Measurements from ENCODE around the gene WDR88.
A peak's percentile ranks its signal among the peaks of the same experiment; 100 is the strongest.
"Not testable (repeated sequence)": the region's sequence is repeated elsewhere in the genome, so short reads cannot be mapped to it uniquely, and the experiment has no call there.

Gene WDR88

DNA sequence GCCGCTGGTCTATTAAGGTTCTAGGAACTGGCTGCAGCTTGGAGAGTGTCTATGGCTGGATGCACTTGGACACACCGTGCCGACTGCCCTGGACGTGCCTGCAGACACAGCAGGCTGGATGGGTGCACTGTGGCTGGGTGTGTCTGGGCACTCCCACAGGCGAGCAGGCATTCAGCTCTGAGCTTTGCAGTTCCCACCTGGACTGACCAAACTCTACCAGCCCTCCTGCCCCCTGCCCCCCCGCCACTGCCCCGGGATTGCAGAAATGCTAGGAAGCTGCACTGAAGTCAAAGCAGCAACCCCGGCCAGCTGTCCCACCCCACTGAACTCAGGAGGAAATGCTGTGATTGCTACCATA, 55.2 kb downstream of the WDR88 start:
- Mint-ChIP-seq H3K27ac (no peak overlapping the region), H3K9me3 (no peaks in the 10 kb centered on the region), H3K36me3 (ENCODE audit: insufficient read depth) (no peaks in the 10 kb centered on the region), H3K27me3 (peaks cover 15 to 26% of the 10 kb centered on the region in 2 donors), H3K4me1 (ENCODE audit: low read depth in 2 of 2) (peaks cover 4 to 5% of the 10 kb centered on the region in 2 donors), H3K4me3 (no peak overlapping the region)
- DNase-seq (no peak), ATAC-seq (replicated peaks) (no peak)

DNA sequence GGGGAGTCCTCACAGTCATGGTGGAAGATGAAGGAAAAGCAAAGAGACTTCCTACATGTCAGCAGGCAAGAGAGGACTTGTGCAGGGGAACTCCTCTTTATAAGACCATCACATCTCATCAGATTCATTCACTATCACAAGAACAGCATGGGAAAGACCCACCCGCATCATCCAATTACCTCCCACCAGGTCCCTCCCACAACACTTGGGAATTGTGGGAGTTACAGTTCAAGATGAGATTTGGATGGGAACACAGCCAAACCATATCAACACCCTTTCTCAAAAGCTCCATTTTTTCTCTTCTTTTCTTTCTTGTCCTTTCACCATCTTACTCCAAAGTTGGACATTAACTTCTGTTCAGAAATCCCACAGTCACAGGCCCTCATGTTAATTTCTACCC, 57.5 kb downstream of the WDR88 start:
- H3K4me1 Mint-ChIP-seq (ENCODE audit: low read depth in 2 of 2), result peaks cover 5 to 6% of the 10 kb centered on the region in 2 donors
- ATAC-seq (replicated peaks), result no peak
- no peak overlapping the region for H3K27ac Mint-ChIP-seq
- H3K9me3 Mint-ChIP-seq, result no peaks in the 10 kb centered on the region
- peaks cover 32 to 44% of the 10 kb centered on the region in 2 donors for H3K27me3 Mint-ChIP-seq
- DNase-seq, result no peak
- H3K4me3 Mint-ChIP-seq, result no peak overlapping the region
- no peaks in the 10 kb centered on the region for H3K36me3 Mint-ChIP-seq (ENCODE audit: insufficient read depth)

DNA sequence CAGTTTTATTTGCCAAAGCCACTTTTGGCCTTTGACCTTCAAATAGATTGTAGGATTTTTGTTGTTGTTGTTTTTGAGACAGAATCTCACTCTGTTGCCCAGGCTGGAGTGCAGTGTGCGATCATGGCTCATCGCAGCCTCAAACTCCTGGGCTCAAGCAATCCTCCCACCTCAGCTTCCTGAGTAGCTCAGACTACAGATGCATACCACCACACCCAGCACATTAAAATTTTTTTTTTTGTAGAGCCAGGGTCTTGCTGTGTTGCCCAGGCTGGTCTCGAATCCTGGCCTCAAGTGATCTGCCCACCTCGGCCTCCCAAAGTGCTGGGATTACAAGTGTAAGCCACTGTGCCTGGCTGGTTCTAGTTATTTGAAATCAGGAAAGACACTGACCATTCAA, 59.2 kb downstream of the WDR88 start:
- not testable (repeated sequence) for H3K4me3 Mint-ChIP-seq; DNase-seq; ATAC-seq (replicated peaks); H3K36me3 Mint-ChIP-seq (ENCODE audit: insufficient read depth); H3K9me3 Mint-ChIP-seq; H3K4me1 Mint-ChIP-seq (ENCODE audit: low read depth in 2 of 2); H3K27ac Mint-ChIP-seq
- peaks cover 41 to 54% of the 10 kb centered on the region in 2 donors for H3K27me3 Mint-ChIP-seq

DNA sequence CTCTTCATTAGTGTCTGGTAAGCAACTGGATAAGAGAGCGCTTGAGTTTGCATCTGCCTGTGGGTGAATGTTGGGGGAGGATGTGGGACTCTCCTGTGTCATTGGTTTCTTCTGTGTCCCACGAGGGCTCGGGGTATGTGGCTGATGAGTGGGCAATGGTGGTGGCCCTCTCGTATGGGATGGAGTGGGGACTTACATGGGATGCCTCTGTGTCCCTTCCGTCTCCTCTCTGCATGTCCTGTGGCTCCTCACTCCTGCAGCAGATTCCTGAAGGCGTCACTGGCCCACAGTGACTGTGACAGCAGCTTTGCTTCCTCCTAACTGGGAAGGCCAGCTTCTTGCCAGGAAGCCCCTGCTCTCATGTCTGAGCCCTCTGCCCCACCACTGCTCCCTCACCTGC, 59.6 kb downstream of the WDR88 start:
- Mint-ChIP-seq H3K9me3 (no peaks in the 10 kb centered on the region), H3K4me1 (ENCODE audit: low read depth in 2 of 2) (peaks cover 0 to 2% of the 10 kb centered on the region in 2 donors), H3K4me3 (no peak overlapping the region), H3K27ac (no peak overlapping the region), H3K27me3 (peaks cover 41 to 58% of the 10 kb centered on the region in 2 donors), H3K36me3 (ENCODE audit: insufficient read depth) (no peaks in the 10 kb centered on the region)
- ATAC-seq (replicated peaks), result no peak
- no peak for DNase-seq

DNA sequence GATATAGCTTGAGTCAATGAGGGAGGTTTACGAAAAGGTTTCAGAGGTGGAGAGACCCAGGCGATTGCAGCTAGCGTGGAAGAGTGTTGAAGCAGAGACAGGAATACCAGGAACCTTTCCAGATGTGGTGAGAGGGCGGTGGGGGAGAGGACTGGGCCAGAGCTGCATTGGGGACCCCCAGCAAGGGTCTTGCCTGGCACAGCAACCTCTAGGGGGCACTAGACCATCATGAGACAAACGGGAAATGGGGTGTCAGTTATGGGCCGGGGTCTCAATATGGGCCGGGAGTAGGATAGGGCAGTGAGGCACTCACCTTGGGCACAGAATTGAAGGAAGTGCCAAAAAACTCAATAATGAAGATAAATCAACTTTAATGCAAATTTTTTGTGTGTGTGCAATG, 60.1 kb downstream of the WDR88 start:
- Mint-ChIP-seq H3K4me3 (no peak overlapping the region), H3K27ac (no peak overlapping the region), H3K27me3 (peaks cover 41 to 63% of the 10 kb centered on the region in 2 donors), H3K4me1 (ENCODE audit: low read depth in 2 of 2) (peaks cover 0 to 3% of the 10 kb centered on the region in 2 donors), H3K36me3 (ENCODE audit: insufficient read depth) (no peaks in the 10 kb centered on the region), H3K9me3 (no peaks in the 10 kb centered on the region)
- ATAC-seq (replicated peaks) (no peak), DNase-seq (no peak)

DNA sequence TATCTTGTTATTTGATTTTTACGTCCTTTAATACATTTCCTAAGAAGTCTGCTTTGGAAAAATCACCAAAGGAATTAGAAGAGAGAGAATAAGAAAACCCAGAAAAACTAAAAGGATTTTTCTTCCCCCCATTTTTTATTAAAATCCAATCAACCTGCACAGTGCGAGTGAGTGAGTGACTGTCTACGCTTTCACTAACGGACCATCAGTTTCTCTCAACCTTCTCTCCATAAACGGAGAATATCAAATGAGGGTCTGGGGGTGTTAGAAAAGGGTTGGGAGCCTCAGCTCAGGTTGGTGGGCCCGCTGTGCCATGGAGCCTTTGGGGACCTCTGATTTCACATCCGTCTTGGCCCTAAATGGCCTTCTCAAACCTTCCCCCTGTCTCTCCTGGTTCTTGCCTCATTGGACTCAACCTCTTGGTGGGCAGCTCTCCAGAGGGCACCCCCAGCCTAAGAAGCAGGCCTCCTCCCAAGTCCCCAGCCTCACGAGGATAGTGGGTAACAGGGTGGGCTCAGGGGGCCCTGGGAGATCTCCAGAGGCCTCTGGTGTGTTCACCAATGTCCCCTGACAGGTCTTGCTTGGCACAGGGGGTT, 61.5 kb downstream of the WDR88 start:
- no peak for DNase-seq
- Mint-ChIP-seq H3K36me3 (ENCODE audit: insufficient read depth) (no peaks in the 10 kb centered on the region), H3K27ac (no peak overlapping the region), H3K9me3 (no peaks in the 10 kb centered on the region), H3K4me1 (ENCODE audit: low read depth in 2 of 2) (peaks cover 0 to 5% of the 10 kb centered on the region in 2 donors), H3K4me3 (peak overlapping the region; percentile 31 to 66), H3K27me3 (peaks cover 41 to 68% of the 10 kb centered on the region in 2 donors)
- ATAC-seq (replicated peaks), result no peak

DNA sequence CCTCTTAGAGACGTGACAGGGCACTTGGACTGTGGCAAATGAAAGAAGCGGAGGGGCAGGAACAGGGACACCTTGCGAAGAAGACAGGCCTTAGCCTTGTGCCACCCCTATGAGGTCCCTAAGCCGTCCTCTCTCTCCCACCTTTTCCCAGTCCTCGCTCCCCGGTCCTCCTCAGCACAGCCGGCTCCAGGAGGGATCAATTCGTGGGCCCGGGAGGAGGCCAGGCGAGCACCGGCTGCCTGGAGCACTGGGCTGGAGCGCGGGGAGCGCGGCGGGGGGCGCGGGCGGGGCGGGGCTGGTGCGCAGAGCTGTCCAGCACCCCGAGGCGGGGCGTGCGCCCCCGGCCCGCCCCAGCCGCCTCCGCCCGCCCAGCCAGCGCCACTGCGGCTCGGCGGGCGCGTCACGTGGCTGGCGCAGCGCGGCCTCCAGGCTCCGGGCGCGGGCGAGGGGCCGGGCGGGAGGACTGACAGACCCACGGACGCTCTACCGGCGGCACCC, 62.0 kb downstream of the WDR88 start, which contains the start of gene LRP3:
Gene LRP3, plus strand, starts transcription at position 466 of the 498 bp plus-strand sequence. CDS start 456 bp downstream, outside the sequence.
- Mint-ChIP-seq H3K36me3 (ENCODE audit: insufficient read depth) (no peaks in the 10 kb centered on the region), H3K27ac (no peak within 1 kb of the TSS), H3K27me3 (peaks cover 41 to 68% of the 10 kb centered on the region in 2 donors), H3K9me3 (no peaks in the 10 kb centered on the region), H3K4me1 (ENCODE audit: low read depth in 2 of 2) (peaks cover 0 to 5% of the 10 kb centered on the region in 2 donors), H3K4me3 (peak within 1 kb of the TSS; percentile 31 to 66)
- DNase-seq (no peak), ATAC-seq (replicated peaks) (no peak)

DNA sequence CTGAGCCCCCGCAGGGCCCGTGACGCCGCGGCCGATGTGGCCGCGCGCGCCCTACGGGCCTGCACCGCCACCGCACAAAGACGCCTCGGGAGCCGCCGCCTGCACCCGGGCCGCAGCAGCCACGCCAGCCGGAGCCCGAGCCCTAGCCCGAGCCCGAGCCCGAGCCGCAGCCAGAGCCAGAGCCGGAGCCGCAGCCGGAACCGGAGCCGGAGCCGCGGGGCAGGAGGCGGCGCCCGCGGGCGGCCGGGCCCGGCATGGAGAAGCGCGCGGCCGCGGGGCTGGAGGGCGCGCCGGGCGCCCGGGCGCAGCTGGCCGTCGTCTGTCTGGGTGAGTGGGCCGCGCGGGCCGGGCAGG, 62.6 kb downstream of the WDR88 start:
- Mint-ChIP-seq H3K27ac (no peak overlapping the region), H3K9me3 (no peaks in the 10 kb centered on the region), H3K27me3 (peaks cover 41 to 68% of the 10 kb centered on the region in 2 donors), H3K4me1 (ENCODE audit: low read depth in 2 of 2) (peaks cover 0 to 5% of the 10 kb centered on the region in 2 donors), H3K4me3 (no peak overlapping the region), H3K36me3 (ENCODE audit: insufficient read depth) (no peaks in the 10 kb centered on the region)
- peak; percentile 19 for ATAC-seq (replicated peaks)
- no peak for DNase-seq

DNA sequence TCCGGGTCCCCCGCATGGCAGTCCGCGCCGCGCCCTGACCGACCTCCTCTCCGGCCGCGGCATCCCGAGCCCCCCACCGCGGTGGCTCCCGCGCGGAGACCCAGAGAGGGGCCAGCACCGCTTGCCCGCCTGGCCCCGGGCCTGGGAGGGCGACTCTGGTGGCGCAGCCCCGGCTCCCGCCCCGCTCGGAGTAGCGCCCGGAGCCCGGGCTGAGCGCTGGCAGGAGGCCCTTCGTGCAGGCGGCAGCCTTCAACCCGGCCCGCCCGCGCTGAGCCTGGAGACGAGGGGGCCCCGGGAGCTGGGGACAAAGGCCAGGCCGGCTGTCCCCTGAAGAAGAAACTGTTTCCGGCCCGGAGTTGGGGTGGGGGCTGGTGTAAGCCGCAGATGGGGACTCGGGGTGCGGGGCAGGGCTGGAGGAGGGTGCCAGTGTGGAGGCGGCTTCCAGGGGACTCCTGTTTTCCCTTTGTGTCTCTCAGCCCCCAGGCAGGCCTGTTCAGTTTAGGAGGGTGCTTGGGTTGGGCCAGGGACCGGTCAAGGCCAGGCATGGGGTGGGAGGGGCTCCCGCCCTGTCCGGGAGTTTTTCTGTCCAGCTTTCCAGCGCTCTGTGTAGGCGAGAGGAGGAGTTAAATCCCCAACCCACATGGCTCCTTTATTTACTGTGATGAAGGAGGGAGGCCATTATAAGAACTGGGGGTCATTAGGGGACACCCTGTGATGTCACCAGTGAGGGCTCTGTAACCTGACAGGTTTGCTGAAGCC, 63.2 kb downstream of the WDR88 start:
- Mint-ChIP-seq H3K4me1 (ENCODE audit: low read depth in 2 of 2) (peaks cover 0 to 5% of the 10 kb centered on the region in 2 donors), H3K36me3 (ENCODE audit: insufficient read depth) (no peaks in the 10 kb centered on the region), H3K9me3 (no peaks in the 10 kb centered on the region), H3K27ac (no peak overlapping the region), H3K4me3 (peak overlapping the region in 1 of 2 donors; percentile 23), H3K27me3 (peaks cover 41 to 63% of the 10 kb centered on the region in 2 donors)
- DNase-seq (no peak), ATAC-seq (replicated peaks) (no peak)

DNA sequence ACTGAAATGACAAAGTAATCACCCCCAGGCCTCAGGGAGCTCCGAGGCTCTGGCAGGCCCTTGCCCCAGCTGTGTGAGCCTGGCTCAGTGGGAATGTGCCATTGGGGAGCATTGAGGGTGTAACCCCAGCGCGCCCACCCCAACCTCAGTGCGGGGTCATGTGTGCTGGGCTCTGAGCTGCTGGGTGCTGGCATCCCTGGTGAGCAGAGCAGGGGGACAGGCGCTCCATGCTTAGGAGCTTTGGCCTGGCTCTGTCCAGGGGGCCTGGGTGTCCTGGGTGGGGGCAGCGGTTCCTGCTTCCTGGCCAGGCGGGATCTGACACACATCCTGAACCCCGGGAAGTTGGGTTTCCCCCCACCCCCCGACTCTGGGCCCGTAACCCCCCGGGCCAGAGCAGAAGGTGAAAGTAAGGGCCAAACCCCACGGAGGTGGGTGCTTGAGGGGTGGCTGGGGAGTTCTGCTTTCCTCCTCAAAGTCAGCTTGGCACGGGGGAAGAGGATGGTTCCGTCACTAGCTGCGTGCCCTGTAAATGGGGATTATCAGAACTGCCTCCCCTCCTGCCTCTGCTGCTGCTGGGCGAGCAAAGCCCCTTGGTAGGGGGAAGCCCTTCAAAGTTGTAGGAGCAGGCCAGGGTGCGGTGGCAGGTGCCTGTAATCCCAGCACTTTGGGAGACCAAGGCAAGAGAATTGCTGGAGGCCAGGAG, 63.9 kb downstream of the WDR88 start:
- Mint-ChIP-seq H3K27me3 (peaks cover 35 to 55% of the 10 kb centered on the region in 2 donors), H3K36me3 (ENCODE audit: insufficient read depth) (no peaks in the 10 kb centered on the region), H3K4me3 (peak overlapping the region in 1 of 2 donors; percentile 23), H3K9me3 (no peaks in the 10 kb centered on the region), H3K27ac (no peak overlapping the region), H3K4me1 (ENCODE audit: low read depth in 2 of 2) (peaks cover 0 to 5% of the 10 kb centered on the region in 2 donors)
- ATAC-seq (replicated peaks) (no peak), DNase-seq (no peak)

DNA sequence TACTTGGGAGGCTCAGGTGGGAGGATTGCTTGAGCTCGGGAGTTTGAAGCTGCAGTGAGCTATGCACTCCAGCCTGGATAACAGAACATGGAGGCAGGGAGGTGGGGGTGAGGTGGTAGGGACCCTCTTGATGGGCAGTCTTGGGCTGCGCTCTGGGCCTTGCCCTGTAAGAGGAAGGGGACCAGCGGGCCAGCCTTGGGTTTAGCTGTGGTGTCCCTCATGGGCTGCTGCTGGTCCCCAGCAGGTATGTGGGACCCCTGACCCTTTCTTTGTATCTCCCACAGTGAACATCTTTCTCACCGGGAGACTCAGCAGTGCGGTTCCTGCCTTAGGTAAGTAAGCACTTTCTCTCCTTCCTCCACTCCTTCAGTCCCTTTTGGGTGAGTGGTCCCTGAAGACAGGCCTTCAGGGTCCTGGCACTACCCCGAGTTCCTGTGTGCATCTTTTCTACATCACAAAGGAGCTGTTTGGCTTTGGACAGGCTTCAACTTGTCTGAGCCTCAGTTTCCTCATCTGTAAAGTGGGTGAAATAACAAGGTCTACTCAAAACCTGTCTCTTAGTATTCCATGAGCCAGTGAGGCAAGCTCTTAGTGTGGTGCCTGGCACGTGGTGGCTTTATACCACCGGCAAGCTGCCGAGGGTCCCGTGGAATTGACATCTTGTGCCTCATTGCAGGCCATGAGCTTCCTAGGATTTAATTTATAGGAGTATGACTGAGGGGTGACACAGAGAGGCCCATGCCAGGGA, 64.7 kb downstream of the WDR88 start:
- Mint-ChIP-seq H3K4me3 (no peak overlapping the region), H3K4me1 (ENCODE audit: low read depth in 2 of 2) (peaks cover 0 to 5% of the 10 kb centered on the region in 2 donors), H3K9me3 (no peaks in the 10 kb centered on the region), H3K27me3 (peaks cover 31 to 53% of the 10 kb centered on the region in 2 donors), H3K36me3 (ENCODE audit: insufficient read depth) (no peaks in the 10 kb centered on the region), H3K27ac (no peak overlapping the region)
- DNase-seq (no peak), ATAC-seq (replicated peaks) (no peak)

DNA sequence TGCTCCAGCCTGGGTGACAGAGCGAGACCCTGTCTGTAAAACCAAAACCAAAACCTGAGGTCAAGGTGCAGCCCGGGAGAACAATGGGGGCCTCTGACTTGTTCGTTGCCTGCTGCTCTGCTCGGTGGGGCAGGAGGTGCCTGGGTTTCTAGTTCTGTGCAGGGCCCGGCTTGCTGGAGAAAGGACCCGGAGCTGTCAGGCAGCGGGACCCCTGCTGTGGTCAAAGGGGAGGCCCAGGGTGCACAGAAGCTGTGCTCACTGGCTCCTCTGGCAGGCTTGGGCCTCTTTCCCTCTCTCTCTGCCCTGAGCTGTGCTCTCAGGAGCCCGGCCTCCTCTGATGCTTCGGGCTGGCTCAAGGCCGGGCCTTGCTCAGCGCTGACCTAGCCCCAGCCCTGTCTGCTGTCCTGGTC, 65.7 kb downstream of the WDR88 start:
- peaks cover 22 to 43% of the 10 kb centered on the region in 2 donors for H3K27me3 Mint-ChIP-seq
- peaks cover 0 to 5% of the 10 kb centered on the region in 2 donors for H3K4me1 Mint-ChIP-seq (ENCODE audit: low read depth in 2 of 2)

DNA sequence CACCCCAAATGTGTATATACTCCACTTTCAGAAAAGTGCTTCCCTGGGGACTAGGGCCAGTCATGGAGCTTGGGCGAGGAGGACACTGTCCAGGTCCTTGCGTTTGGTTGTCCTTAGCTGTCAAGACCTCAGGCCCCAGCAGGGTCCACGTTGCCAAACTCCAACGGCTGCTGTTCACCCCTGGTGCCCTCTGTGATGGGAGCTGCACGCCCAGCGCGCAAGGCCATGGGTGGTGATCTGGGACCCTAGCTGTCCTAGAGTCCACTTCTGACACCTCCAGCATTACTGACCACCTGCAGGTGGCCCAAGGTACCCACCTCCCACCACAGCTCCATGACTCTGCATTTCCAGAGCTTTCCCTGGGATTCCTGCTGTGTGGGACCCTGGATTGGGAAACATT, 66.3 kb downstream of the WDR88 start:
- H3K9me3 Mint-ChIP-seq, result no peaks in the 10 kb centered on the region
- no peaks in the 10 kb centered on the region for H3K36me3 Mint-ChIP-seq (ENCODE audit: insufficient read depth)
- no peak for ATAC-seq (replicated peaks)
- no peak overlapping the region for H3K27ac Mint-ChIP-seq
- DNase-seq, result no peak
- no peak overlapping the region for H3K4me3 Mint-ChIP-seq
- H3K4me1 Mint-ChIP-seq (ENCODE audit: low read depth in 2 of 2), result peaks cover 0 to 5% of the 10 kb centered on the region in 2 donors
- peaks cover 16 to 37% of the 10 kb centered on the region in 2 donors for H3K27me3 Mint-ChIP-seq

More for the DNA sequence above, 65.7 kb downstream of the WDR88 start:
- ATAC-seq (replicated peaks) (no peak), DNase-seq (no peak)
- H3K36me3 Mint-ChIP-seq (ENCODE audit: insufficient read depth), result no peaks in the 10 kb centered on the region
- no peaks in the 10 kb centered on the region for H3K9me3 Mint-ChIP-seq
- H3K4me3 Mint-ChIP-seq, result no peak overlapping the region
- H3K27ac Mint-ChIP-seq, result no peak overlapping the region

All from effector memory CD8-positive, alpha-beta T cell (primary cell).